HFF-Myc (cell line): ENCODE data around the gene UBE2QL1.

Experiments
- DNase-seq: peaks from one replicate; pipeline ENCODE4 v3.0.0-alpha.2; 2011; ENCODE audit warnings: low read depth; ENCODE audit errors: extremely low read depth
- H3K4me3 ChIP-seq: replicated peaks from 2 replicates; pipeline ENCODE4 v1.5.1; 2011; ENCODE audit warnings: low read depth, mild to moderate bottlenecking, control low read depth, low read length
- TF ChIP-seq, protein P1 (sequence below): IDR thresholded peaks from 2 replicates; pipeline ENCODE4 v1.5.1; 2012; ENCODE audit warnings: mild to moderate bottlenecking, low read depth, low read length, control low read depth; ENCODE audit errors: missing control alignments

The UBE2QL1 gene

DNA sequence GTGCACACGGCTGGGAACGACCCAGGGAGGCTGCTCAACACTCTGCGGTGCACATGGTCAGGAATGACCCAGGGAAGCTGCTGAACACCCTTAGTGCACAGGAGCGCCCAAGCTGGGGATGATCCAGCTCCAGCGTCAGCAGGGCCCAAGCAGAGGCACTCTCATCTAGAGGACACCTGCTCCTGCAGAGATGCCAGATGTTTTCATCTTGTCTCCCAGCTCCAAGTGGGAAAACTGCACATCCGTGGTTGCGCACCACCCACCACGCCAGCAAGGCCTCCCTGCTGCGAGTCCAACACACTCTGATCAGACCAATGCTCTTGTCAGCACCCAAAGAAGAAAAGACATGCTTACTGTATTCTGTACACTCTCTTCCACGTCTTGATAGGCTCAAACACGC, 34.1 kb downstream of the UBE2QL1 start:
- DNase-seq = no peak
- TF ChIP-seq, protein P1, sequence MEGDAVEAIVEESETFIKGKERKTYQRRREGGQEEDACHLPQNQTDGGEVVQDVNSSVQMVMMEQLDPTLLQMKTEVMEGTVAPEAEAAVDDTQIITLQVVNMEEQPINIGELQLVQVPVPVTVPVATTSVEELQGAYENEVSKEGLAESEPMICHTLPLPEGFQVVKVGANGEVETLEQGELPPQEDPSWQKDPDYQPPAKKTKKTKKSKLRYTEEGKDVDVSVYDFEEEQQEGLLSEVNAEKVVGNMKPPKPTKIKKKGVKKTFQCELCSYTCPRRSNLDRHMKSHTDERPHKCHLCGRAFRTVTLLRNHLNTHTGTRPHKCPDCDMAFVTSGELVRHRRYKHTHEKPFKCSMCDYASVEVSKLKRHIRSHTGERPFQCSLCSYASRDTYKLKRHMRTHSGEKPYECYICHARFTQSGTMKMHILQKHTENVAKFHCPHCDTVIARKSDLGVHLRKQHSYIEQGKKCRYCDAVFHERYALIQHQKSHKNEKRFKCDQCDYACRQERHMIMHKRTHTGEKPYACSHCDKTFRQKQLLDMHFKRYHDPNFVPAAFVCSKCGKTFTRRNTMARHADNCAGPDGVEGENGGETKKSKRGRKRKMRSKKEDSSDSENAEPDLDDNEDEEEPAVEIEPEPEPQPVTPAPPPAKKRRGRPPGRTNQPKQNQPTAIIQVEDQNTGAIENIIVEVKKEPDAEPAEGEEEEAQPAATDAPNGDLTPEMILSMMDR = no peak
- H3K4me3 ChIP-seq = no peak overlapping the region

DNA sequence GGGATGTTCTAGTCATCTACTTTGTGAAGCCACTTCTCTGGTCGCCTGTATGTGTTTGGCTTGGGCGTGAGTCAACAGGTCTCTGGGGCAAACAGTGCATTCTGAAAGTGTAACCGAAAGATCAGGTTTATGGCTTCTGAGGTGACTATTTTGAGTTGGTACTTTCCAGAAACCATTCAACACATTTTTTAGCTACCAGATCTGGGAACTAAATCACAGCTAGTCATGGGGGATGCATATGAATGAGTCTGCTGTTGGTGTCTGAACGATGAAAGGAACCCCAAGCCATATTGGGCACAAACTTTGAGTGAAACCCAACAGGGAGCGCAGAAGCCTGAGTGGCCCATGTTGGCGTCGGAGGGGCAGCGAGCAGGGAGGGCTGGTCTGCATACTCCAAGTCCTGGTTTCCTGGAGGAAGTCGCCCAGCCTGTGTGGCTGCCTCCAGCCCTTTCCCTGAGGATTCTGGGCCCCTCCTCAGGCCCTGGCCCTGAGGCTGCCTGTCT, 35.3 kb downstream of the UBE2QL1 start:
- TF ChIP-seq, protein P1 = no peak
- no peak for DNase-seq
- no peak overlapping the region for H3K4me3 ChIP-seq

DNA sequence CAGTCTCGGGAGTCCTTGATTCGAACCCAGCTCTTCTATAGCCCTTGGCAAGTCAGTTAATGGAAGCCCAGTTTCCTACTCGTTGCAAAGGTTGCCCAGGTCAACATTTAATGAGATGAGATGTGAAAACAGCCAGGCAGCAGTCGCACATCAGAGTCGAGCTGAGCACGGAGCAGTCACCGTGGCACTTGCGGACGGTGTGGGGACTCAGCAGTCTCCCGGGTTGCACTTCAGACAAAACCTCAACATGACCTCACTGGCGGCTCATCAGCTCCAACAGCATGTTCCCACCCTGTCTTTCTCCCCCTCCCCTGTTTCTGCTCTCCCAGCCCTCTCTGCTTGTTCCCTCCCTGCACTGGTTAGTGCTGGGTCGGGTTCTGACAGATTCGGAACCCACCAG, 35.8 kb downstream of the UBE2QL1 start:
- DNase-seq = no peak
- H3K4me3 ChIP-seq = no peak overlapping the region
- TF ChIP-seq, protein P1 = no peak

DNA sequence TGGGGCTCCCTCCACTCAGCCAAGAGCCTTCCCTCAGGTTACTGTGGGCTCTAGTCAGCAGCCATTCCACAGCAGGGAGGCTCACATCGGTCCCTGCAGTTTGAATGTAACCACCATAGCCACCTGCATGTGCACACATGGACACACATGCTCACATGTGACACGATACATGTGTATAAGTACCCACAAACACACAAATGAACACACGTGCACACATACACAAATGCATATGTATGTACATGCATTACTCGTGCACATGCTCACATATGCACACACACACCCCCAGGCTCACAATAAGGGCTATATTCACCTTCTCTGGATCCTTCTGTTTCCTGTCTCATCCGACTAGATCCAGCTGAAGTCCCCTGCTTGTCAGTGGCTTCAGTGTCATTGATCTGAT, 36.2 kb downstream of the UBE2QL1 start:
- no peak for DNase-seq
- TF ChIP-seq, protein P1 = no peak
- H3K4me3 ChIP-seq = no peak overlapping the region

DNA sequence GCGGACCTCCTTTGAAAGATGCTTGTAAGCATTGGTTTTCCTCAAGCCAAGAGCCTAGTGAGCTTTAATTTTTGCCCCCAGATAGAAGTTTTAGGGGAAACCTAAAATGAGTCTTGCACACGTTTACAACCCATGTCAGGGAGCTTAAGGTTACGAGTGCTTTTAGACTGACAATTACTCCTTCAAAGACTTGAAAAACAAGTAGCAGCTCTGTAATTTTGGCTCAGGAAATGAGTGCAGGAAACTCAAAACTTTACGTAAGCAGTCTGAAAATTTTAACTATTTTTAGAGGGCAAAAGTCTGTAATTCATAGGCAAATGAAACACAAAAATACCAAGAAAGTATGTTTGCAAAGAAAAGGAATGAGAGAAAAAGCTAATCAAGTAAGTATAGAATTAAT, 36.8 kb downstream of the UBE2QL1 start:
- TF ChIP-seq, protein P1 = no peak
- DNase-seq = no peak
- H3K4me3 ChIP-seq = no peak overlapping the region

DNA sequence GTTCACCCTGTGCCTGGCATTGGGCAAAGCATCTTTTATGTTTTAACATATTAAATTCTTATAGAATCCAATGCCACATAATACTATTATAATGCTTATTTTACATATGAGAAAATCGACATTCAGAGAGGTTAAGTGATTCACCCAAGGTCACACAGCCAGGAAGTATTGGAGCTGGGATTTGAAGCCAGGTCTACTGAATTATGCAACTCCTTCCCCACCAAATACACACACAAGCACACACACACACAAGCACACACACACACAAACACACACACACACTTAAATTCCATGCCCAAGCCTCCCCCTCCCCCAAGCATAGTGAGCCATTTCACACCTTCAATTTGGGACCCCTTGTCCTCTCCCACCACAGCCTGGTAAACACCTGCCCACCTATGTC, 37.4 kb downstream of the UBE2QL1 start:
- TF ChIP-seq, protein P1 = no peak
- DNase-seq = no peak
- H3K4me3 ChIP-seq = no peak overlapping the region

DNA sequence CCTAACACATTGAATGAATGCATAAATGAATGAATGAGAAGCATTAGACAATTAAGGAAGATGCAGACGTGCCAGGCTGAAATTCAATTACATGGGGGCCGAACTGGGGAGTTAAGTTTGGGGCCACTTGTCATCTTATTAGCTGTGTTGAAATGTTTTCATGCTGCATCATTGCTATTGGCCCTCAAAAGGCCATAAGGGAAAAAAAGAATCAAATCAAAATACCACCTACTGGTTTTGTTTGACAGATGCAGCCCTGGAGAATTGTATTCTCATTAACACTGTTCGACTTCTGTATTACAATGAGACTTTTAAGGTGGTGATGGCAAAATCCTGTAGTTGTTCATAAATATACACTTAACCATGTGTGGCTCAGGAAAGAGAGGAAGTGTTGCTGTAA, 38.4 kb downstream of the UBE2QL1 start:
- H3K4me3 ChIP-seq = no peak overlapping the region
- no peak for DNase-seq

More for the DNA sequence above, 38.4 kb downstream of the UBE2QL1 start:
- TF ChIP-seq, protein P1 = no peak
